IPS-18a (cell line): ENCODE results near the gene THRA.

Experiments used
- H3K27ac ChIP-seq: one replicate; pipeline ENCODE4 v1.5.1; 2013; ENCODE audit warnings: low read length
- H3K27me3 ChIP-seq: one replicate; pipeline ENCODE4 v1.6.1; 2013; ENCODE audit warnings: mild to moderate bottlenecking, low read length; ENCODE audit not compliant: control insufficient read depth, insufficient read depth
- H3K36me3 ChIP-seq: one replicate; pipeline ENCODE4 v1.6.1; 2013; ENCODE audit warnings: low read depth, low read length; ENCODE audit not compliant: control insufficient read depth
- H3K4me1 ChIP-seq: one replicate; pipeline ENCODE4 v1.6.1; 2013; ENCODE audit warnings: low read depth, low read length; ENCODE audit not compliant: control insufficient read depth
- H3K4me3 ChIP-seq: one replicate; pipeline ENCODE4 v1.5.1; 2013; ENCODE audit warnings: low read length
- H3K9ac ChIP-seq: one replicate; pipeline ENCODE4 v1.6.1; 2013; ENCODE audit warnings: mild to moderate bottlenecking, low read length, moderate library complexity
- H3K9me3 ChIP-seq: one replicate; pipeline ENCODE4 v1.6.1; 2013; ENCODE audit warnings: low read depth, low read length; ENCODE audit not compliant: control insufficient read depth

Gene THRA

GRCh38 chr17:40093005-40093579, 30.3 kb downstream of the THRA start:
- Histone ChIP-seq H3K9ac (no peak overlapping the region), H3K4me3 (no peak overlapping the region), H3K27ac (no peak overlapping the region), H3K27me3 (no peaks in the 10 kb centered on the region), H3K9me3 (no peaks in the 10 kb centered on the region), H3K4me1 (peaks cover 11% of the 10 kb centered on the region), H3K36me3 (peaks cover 18% of the 10 kb centered on the region)

- H3K36me3 ChIP-seq: peaks cover 18% of the 10 kb centered on the region
- peaks cover 17% of the 10 kb centered on the region for H3K4me1 ChIP-seq
- H3K27me3 ChIP-seq: peaks cover 3% of the 10 kb centered on the region
- no peak overlapping the region for H3K9ac ChIP-seq
- no peak overlapping the region for H3K27ac ChIP-seq
- no peak overlapping the region for H3K4me3 ChIP-seq
- H3K9me3 ChIP-seq: no peaks in the 10 kb centered on the region
Measured at GRCh38 chr17:40093580-40094201, 30.9 kb downstream of the THRA start.

- Histone ChIP-seq H3K27me3 (peaks cover 10% of the 10 kb centered on the region), H3K36me3 (peaks cover 18% of the 10 kb centered on the region), H3K4me3 (no peak overlapping the region), H3K9me3 (no peaks in the 10 kb centered on the region), H3K9ac (no peak overlapping the region), H3K4me1 (peaks cover 22% of the 10 kb centered on the region), H3K27ac (no peak overlapping the region)
Measured at GRCh38 chr17:40094874-40095273, 32.1 kb downstream of the THRA start.

GRCh38 chr17:40095351-40095943, 32.7 kb downstream of the THRA start:
- H3K9me3 ChIP-seq: no peaks in the 10 kb centered on the region
- no peak overlapping the region for H3K4me3 ChIP-seq
- no peak overlapping the region for H3K27ac ChIP-seq
- H3K9ac ChIP-seq: no peak overlapping the region
- peaks cover 16% of the 10 kb centered on the region for H3K27me3 ChIP-seq
- H3K4me1 ChIP-seq: peaks cover 27% of the 10 kb centered on the region
- H3K36me3 ChIP-seq: peaks cover 18% of the 10 kb centered on the region

DNA sequence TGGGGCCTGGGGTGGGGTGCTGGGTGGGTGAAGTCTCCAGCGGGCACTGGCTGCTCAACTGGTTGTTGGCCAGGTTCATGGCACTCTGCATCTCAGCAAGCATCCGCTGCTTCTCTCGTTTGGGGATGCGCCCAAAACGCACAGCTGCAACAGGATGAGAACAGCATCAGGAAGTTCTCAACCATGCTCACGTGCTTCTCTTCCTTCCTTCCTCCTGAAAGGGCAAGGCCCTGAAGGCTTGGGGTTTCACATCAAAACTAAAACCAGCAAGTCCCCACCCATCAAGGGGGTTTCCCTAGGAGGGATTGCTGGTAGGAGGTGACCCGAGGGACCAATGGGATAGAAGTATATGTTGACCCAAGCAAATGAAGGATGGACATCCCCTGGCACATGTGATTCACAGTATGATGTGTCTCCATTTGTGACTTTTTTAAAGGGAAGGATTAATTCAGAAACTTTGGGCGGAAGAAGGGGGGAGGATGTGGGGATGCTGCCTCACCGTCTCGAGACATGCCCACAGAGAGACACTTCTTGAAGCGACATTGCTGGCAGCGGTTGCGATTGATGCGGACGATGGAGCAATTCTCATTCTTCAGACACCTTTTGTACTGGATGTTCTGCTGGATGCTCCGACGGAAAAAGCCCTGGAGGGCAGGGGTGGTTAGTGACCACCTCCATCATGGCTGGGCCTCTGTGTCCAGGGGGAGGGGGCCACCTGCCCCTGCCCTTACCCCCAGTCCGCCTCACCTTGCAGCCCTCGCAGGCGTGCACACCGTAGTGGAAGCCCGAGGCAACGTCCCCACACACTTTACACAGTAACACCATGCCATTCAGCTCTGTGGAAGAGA, 33.4 kb downstream of the THRA start:
- Histone ChIP-seq H3K4me3 (no peak overlapping the region), H3K27ac (no peak overlapping the region), H3K4me1 (peaks cover 31% of the 10 kb centered on the region)

GRCh38 chr17:40097087-40097486, 34.3 kb downstream of the THRA start:
- Histone ChIP-seq H3K27me3 (peaks cover 26% of the 10 kb centered on the region), H3K9me3 (no peaks in the 10 kb centered on the region), H3K4me1 (peaks cover 28% of the 10 kb centered on the region), H3K27ac (no peak overlapping the region), H3K9ac (no peak overlapping the region), H3K36me3 (peaks cover 18% of the 10 kb centered on the region), H3K4me3 (no peak overlapping the region)

More for the DNA sequence above, 33.4 kb downstream of the THRA start:
- H3K9me3 ChIP-seq: no peaks in the 10 kb centered on the region
- peaks cover 18% of the 10 kb centered on the region for H3K36me3 ChIP-seq
- H3K27me3 ChIP-seq: peaks cover 18% of the 10 kb centered on the region
- H3K9ac ChIP-seq: no peak overlapping the region

- H3K4me3 ChIP-seq: peak overlapping the region; percentile 55
- peaks cover 26% of the 10 kb centered on the region for H3K27me3 ChIP-seq
- H3K36me3 ChIP-seq: peaks cover 17% of the 10 kb centered on the region
- H3K4me1 ChIP-seq: peaks cover 27% of the 10 kb centered on the region
- H3K9ac ChIP-seq: peak overlapping the region; percentile 64
- H3K27ac ChIP-seq: peak overlapping the region; percentile 80
- no peaks in the 10 kb centered on the region for H3K9me3 ChIP-seq
Measured at GRCh38 chr17:40097931-40098845, 35.4 kb downstream of the THRA start.

- Histone ChIP-seq H3K4me3 (peak overlapping the region; percentile 65), H3K9ac (peak overlapping the region; percentile 64), H3K27ac (peak overlapping the region; percentile 80), H3K27me3 (peaks cover 26% of the 10 kb centered on the region), H3K36me3 (peaks cover 8% of the 10 kb centered on the region), H3K4me1 (peaks cover 27% of the 10 kb centered on the region), H3K9me3 (no peaks in the 10 kb centered on the region)
Measured at GRCh38 chr17:40098846-40099618, 36.3 kb downstream of the THRA start.

- Histone ChIP-seq H3K4me3 (peak overlapping the region; percentile 65), H3K27me3 (peaks cover 26% of the 10 kb centered on the region), H3K9me3 (no peaks in the 10 kb centered on the region), H3K9ac (peak overlapping the region; percentile 21), H3K36me3 (peaks cover 8% of the 10 kb centered on the region), H3K27ac (no peak overlapping the region), H3K4me1 (peaks cover 27% of the 10 kb centered on the region)
Measured at GRCh38 chr17:40099619-40100418, 37.1 kb downstream of the THRA start.

DNA sequence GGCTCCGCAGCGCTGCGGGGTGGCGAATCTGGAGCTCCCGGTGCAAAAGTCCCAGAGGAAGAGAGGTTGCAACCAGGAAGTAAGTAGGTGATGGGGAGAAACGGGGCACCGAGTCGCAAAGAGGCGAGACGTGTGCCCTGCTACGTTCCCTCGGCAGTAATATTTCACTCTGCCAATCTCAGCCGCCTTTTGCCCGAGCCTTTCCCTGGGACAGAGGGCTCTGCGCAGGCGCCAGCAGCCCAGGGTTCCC, 37.6 kb downstream of the THRA start, which contains the start of gene NR1D1:
TSS of gene NR1D1 (minus strand) at position 171 of the 250 bp plus-strand sequence. CDS start 495 bp downstream, outside the sequence.
- peaks cover 8% of the 10 kb centered on the region for H3K36me3 ChIP-seq

More for the DNA sequence above, 37.6 kb downstream of the THRA start, which contains the start of gene NR1D1:
- Histone ChIP-seq H3K9ac (peak within 1 kb of the TSS; percentile 46), H3K27ac (peak within 1 kb of the TSS; percentile 7), H3K27me3 (peaks cover 29% of the 10 kb centered on the region), H3K4me1 (peaks cover 27% of the 10 kb centered on the region), H3K9me3 (no peaks in the 10 kb centered on the region), H3K4me3 (peak within 1 kb of the TSS; percentile 65)
